ENCODE results near the gene ELAVL1. TPM values are rescaled to one million over a fixed set of nuclear protein-coding genes. Genes with fewer than 3 reads are reported as not detected.

ELAVL1 gene
- polyA plus RNA-seq, 2 donors: 6.5 to 25.8 TPM

- H3K27me3 ChIP-seq (ENCODE audit: control insufficient read depth in 1 of 2, insufficient read depth in 2 of 2, low read length in 2 of 2): no peaks in the 10 kb centered on the region
- 76 to 77% methylated on average over 6 of the region's 6 CpGs for WGBS, 2 donors
- no peak overlapping the region for H3K4me3 ChIP-seq (ENCODE audit: low read depth in 1 of 2, low read length in 2 of 2)
- no peaks in the 10 kb centered on the region for H3K9me3 ChIP-seq (ENCODE audit: control insufficient read depth in 2 of 2, insufficient read depth in 1 of 2, low read depth in 1 of 2, low read length in 1 of 2)
- peak overlapping the region in 1 of 2 donors; percentile 15 for H3K27ac ChIP-seq (ENCODE audit: low read depth in 2 of 2, low read length in 1 of 2)
- no peaks in the 10 kb centered on the region for H3K36me3 ChIP-seq (ENCODE audit: control insufficient read depth in 2 of 2, insufficient read depth in 2 of 2, low read length in 1 of 2)
- H3K4me1 ChIP-seq (ENCODE audit: control insufficient read depth in 2 of 2, insufficient read depth in 2 of 2, low read length in 1 of 2): peaks cover 7 to 15% of the 10 kb centered on the region in 2 donors
Measured at GRCh38 chr19:8000298-8001038, 5.0 kb downstream of the ELAVL1 start.

GRCh38 chr19:7999376-7999775, 6.1 kb downstream of the ELAVL1 start:
- Histone ChIP-seq H3K27ac (ENCODE audit: low read depth in 2 of 2, low read length in 1 of 2) (no peak overlapping the region), H3K27me3 (ENCODE audit: control insufficient read depth in 1 of 2, insufficient read depth in 2 of 2, low read length in 2 of 2) (no peaks in the 10 kb centered on the region), H3K36me3 (ENCODE audit: control insufficient read depth in 2 of 2, insufficient read depth in 2 of 2, low read length in 1 of 2) (no peaks in the 10 kb centered on the region), H3K4me3 (ENCODE audit: low read depth in 1 of 2, low read length in 2 of 2) (no peak overlapping the region), H3K9me3 (ENCODE audit: control insufficient read depth in 2 of 2, insufficient read depth in 1 of 2, low read depth in 1 of 2, low read length in 1 of 2) (no peaks in the 10 kb centered on the region), H3K4me1 (ENCODE audit: control insufficient read depth in 2 of 2, insufficient read depth in 2 of 2, low read length in 1 of 2) (peaks cover 7 to 12% of the 10 kb centered on the region in 2 donors)
- 87 to 91% methylated on average over 4 of the region's 4 CpGs for WGBS, 2 donors

- Histone ChIP-seq H3K27me3 (ENCODE audit: control insufficient read depth in 1 of 2, insufficient read depth in 2 of 2, low read length in 2 of 2) (no peaks in the 10 kb centered on the region), H3K4me1 (ENCODE audit: control insufficient read depth in 2 of 2, insufficient read depth in 2 of 2, low read length in 1 of 2) (peaks cover 7 to 9% of the 10 kb centered on the region in 2 donors), H3K4me3 (ENCODE audit: low read depth in 1 of 2, low read length in 2 of 2) (no peak overlapping the region), H3K9me3 (ENCODE audit: control insufficient read depth in 2 of 2, insufficient read depth in 1 of 2, low read depth in 1 of 2, low read length in 1 of 2) (no peaks in the 10 kb centered on the region), H3K36me3 (ENCODE audit: control insufficient read depth in 2 of 2, insufficient read depth in 2 of 2, low read length in 1 of 2) (no peaks in the 10 kb centered on the region), H3K27ac (ENCODE audit: low read depth in 2 of 2, low read length in 1 of 2) (no peak overlapping the region)
- WGBS, 2 donors: 74 to 77% methylated on average over 12 of the region's 12 CpGs
Measured at GRCh38 chr19:7997809-7998480, 7.5 kb downstream of the ELAVL1 start.

- no peaks in the 10 kb centered on the region for H3K27me3 ChIP-seq (ENCODE audit: control insufficient read depth in 1 of 2, insufficient read depth in 2 of 2, low read length in 2 of 2)
- H3K4me1 ChIP-seq (ENCODE audit: control insufficient read depth in 2 of 2, insufficient read depth in 2 of 2, low read length in 1 of 2): peaks cover 3 to 8% of the 10 kb centered on the region in 2 donors
- H3K27ac ChIP-seq (ENCODE audit: low read depth in 2 of 2, low read length in 1 of 2): no peak overlapping the region
- 93 to 96% methylated on average over 3 of the region's 3 CpGs for WGBS, 2 donors
- no peak overlapping the region for H3K4me3 ChIP-seq (ENCODE audit: low read depth in 1 of 2, low read length in 2 of 2)
- H3K9me3 ChIP-seq (ENCODE audit: control insufficient read depth in 2 of 2, insufficient read depth in 1 of 2, low read depth in 1 of 2, low read length in 1 of 2): no peaks in the 10 kb centered on the region
- H3K36me3 ChIP-seq (ENCODE audit: control insufficient read depth in 2 of 2, insufficient read depth in 2 of 2, low read length in 1 of 2): no peaks in the 10 kb centered on the region
Measured at GRCh38 chr19:7996883-7997282, 8.6 kb downstream of the ELAVL1 start.

- Histone ChIP-seq H3K27me3 (ENCODE audit: control insufficient read depth in 1 of 2, insufficient read depth in 2 of 2, low read length in 2 of 2) (no peaks in the 10 kb centered on the region), H3K4me1 (ENCODE audit: control insufficient read depth in 2 of 2, insufficient read depth in 2 of 2, low read length in 1 of 2) (peaks cover 0 to 3% of the 10 kb centered on the region in 2 donors), H3K36me3 (ENCODE audit: control insufficient read depth in 2 of 2, insufficient read depth in 2 of 2, low read length in 1 of 2) (peaks cover 3 to 8% of the 10 kb centered on the region in 2 donors), H3K4me3 (ENCODE audit: low read depth in 1 of 2, low read length in 2 of 2) (no peak overlapping the region), H3K9me3 (ENCODE audit: control insufficient read depth in 2 of 2, insufficient read depth in 1 of 2, low read depth in 1 of 2, low read length in 1 of 2) (no peaks in the 10 kb centered on the region), H3K27ac (ENCODE audit: low read depth in 2 of 2, low read length in 1 of 2) (no peak overlapping the region)
- 97% methylated on average over 3 of the region's 3 CpGs for WGBS, 2 donors
Measured at GRCh38 chr19:7995810-7996158, 9.7 kb downstream of the ELAVL1 start.

GRCh38 chr19:7994928-7995809, 10.3 kb downstream of the ELAVL1 start:
- Histone ChIP-seq H3K9me3 (ENCODE audit: control insufficient read depth in 2 of 2, insufficient read depth in 1 of 2, low read depth in 1 of 2, low read length in 1 of 2) (no peaks in the 10 kb centered on the region), H3K27ac (ENCODE audit: low read depth in 2 of 2, low read length in 1 of 2) (no peak overlapping the region), H3K4me3 (ENCODE audit: low read depth in 1 of 2, low read length in 2 of 2) (no peak overlapping the region), H3K4me1 (ENCODE audit: control insufficient read depth in 2 of 2, insufficient read depth in 2 of 2, low read length in 1 of 2) (no peaks in the 10 kb centered on the region), H3K36me3 (ENCODE audit: control insufficient read depth in 2 of 2, insufficient read depth in 2 of 2, low read length in 1 of 2) (peaks cover 3 to 14% of the 10 kb centered on the region in 2 donors), H3K27me3 (ENCODE audit: control insufficient read depth in 1 of 2, insufficient read depth in 2 of 2, low read length in 2 of 2) (no peaks in the 10 kb centered on the region)
- 82 to 83% methylated on average over 9 of the region's 9 CpGs for WGBS, 2 donors

- 76 to 79% methylated on average over 6 of the region's 6 CpGs for WGBS, 2 donors
- Histone ChIP-seq H3K9me3 (ENCODE audit: control insufficient read depth in 2 of 2, insufficient read depth in 1 of 2, low read depth in 1 of 2, low read length in 1 of 2) (no peaks in the 10 kb centered on the region), H3K27me3 (ENCODE audit: control insufficient read depth in 1 of 2, insufficient read depth in 2 of 2, low read length in 2 of 2) (no peaks in the 10 kb centered on the region), H3K4me1 (ENCODE audit: control insufficient read depth in 2 of 2, insufficient read depth in 2 of 2, low read length in 1 of 2) (no peaks in the 10 kb centered on the region), H3K36me3 (ENCODE audit: control insufficient read depth in 2 of 2, insufficient read depth in 2 of 2, low read length in 1 of 2) (peaks cover 9 to 18% of the 10 kb centered on the region in 2 donors), H3K27ac (ENCODE audit: low read depth in 2 of 2, low read length in 1 of 2) (no peak overlapping the region), H3K4me3 (ENCODE audit: low read depth in 1 of 2, low read length in 2 of 2) (no peak overlapping the region)
Measured at GRCh38 chr19:7994114-7994513, 11.3 kb downstream of the ELAVL1 start.

- Histone ChIP-seq H3K27me3 (ENCODE audit: control insufficient read depth in 1 of 2, insufficient read depth in 2 of 2, low read length in 2 of 2) (no peaks in the 10 kb centered on the region), H3K36me3 (ENCODE audit: control insufficient read depth in 2 of 2, insufficient read depth in 2 of 2, low read length in 1 of 2) (peaks cover 12 to 22% of the 10 kb centered on the region in 2 donors), H3K27ac (ENCODE audit: low read depth in 2 of 2, low read length in 1 of 2) (no peak overlapping the region), H3K4me1 (ENCODE audit: control insufficient read depth in 2 of 2, insufficient read depth in 2 of 2, low read length in 1 of 2) (no peaks in the 10 kb centered on the region), H3K9me3 (ENCODE audit: control insufficient read depth in 2 of 2, insufficient read depth in 1 of 2, low read depth in 1 of 2, low read length in 1 of 2) (no peaks in the 10 kb centered on the region), H3K4me3 (ENCODE audit: low read depth in 1 of 2, low read length in 2 of 2) (no peak overlapping the region)
- 86 to 87% methylated on average over 11 of the region's 11 CpGs for WGBS, 2 donors
Measured at GRCh38 chr19:7993560-7993959, 11.9 kb downstream of the ELAVL1 start.

- H3K27ac ChIP-seq (ENCODE audit: low read depth in 2 of 2, low read length in 1 of 2): no peak overlapping the region
- no peaks in the 10 kb centered on the region for H3K27me3 ChIP-seq (ENCODE audit: control insufficient read depth in 1 of 2, insufficient read depth in 2 of 2, low read length in 2 of 2)
- H3K4me3 ChIP-seq (ENCODE audit: low read depth in 1 of 2, low read length in 2 of 2): no peak overlapping the region
- WGBS, 2 donors: 76 to 80% methylated on average over 10 of the region's 10 CpGs
- H3K36me3 ChIP-seq (ENCODE audit: control insufficient read depth in 2 of 2, insufficient read depth in 2 of 2, low read length in 1 of 2): peaks cover 12 to 31% of the 10 kb centered on the region in 2 donors
- no peaks in the 10 kb centered on the region for H3K9me3 ChIP-seq (ENCODE audit: control insufficient read depth in 2 of 2, insufficient read depth in 1 of 2, low read depth in 1 of 2, low read length in 1 of 2)
- peaks cover 0 to 8% of the 10 kb centered on the region in 2 donors for H3K4me1 ChIP-seq (ENCODE audit: control insufficient read depth in 2 of 2, insufficient read depth in 2 of 2, low read length in 1 of 2)
Measured at GRCh38 chr19:7992575-7992974, 12.9 kb downstream of the ELAVL1 start.

Measured in esophagus (tissue), 2 donors.